Peyer's patch (tissue), 4 donors: ENCODE data around the gene SKAP2. TPM values are rescaled to one million over a fixed set of nuclear protein-coding genes. Genes with fewer than 3 reads are reported as not detected.

ENCODE experiments used
- DNase-seq, 3 donors: peaks; one replicate each; pipeline ENCODE4 v3.0.0-alpha.2; 2017 to 2019
- H3K27ac ChIP-seq, 4 donors: fragments of 200-600 bp; sonication (generic); one replicate each; pipeline ENCODE4 v1.5.1; 2016 to 2019
- H3K27me3 ChIP-seq, 2 donors: fragments of 200-600 bp; sonication (generic); one replicate each; pipeline ENCODE4 v1.5.1; 2019
- H3K36me3 ChIP-seq, 3 donors: fragments of 200-600 bp; sonication (generic); one replicate each; pipeline ENCODE4 v1.5.1; 2016 to 2019
- H3K4me1 ChIP-seq, 4 donors: fragments of 200-600 bp; sonication (generic); one replicate each; pipeline ENCODE4 v1.5.1; 2016 to 2019
- H3K4me3 ChIP-seq, 4 donors: fragments of 200-600 bp; sonication (generic); 1 replicate in 3 of 4; 2 replicates in 1 of 4; pipeline ENCODE4 v1.5.1; 2016 to 2019; ENCODE audit warnings: mild to moderate bottlenecking in 1 of 4
- H3K9me3 ChIP-seq, 4 donors: fragments of 200-600 bp; sonication (generic); one replicate each; pipeline ENCODE4 v1.5.1; 2016 to 2019; ENCODE audit warnings: mild to moderate bottlenecking in 1 of 4
- CTCF ChIP-seq, 6 experiments: fragments of 450-650 bp in 4 of 6; fragments of 200-600 bp in 2 of 6; sonication (generic) in 1 of 6; IDR thresholded peaks; one replicate each; pipeline ENCODE4 v1.5.1; 2017 to 2019; ENCODE audit warnings: antibody characterized with exemption in 6 of 6, mild to moderate bottlenecking in 3 of 6, moderate library complexity in 1 of 6
- POLR2A ChIP-seq, 2 donors: fragments of 450-650 bp; IDR thresholded peaks; one replicate each; pipeline ENCODE4 v1.5.1; 2017; ENCODE audit warnings: antibody characterized with exemption in 2 of 2, mild to moderate bottlenecking in 2 of 2, moderate library complexity in 2 of 2
- total RNA-seq, 4 donors: library from RNA; depleted of rRNA; stranded (reverse); fragments of >200 nt; gene quantifications; one replicate each; pipeline ENCODE4 v1.1.0, GENCODE V29; 2016

SKAP2 gene
- total RNA-seq, 4 donors from 2014 or later: 32.2 to 101 (median 37.9) TPM

- Histone ChIP-seq H3K4me3 (no peak overlapping the region), H3K27ac (no peak overlapping the region), H3K4me1 (peaks cover 0 to 3% (median 0%) of the 10 kb centered on the region in 4 donors), H3K36me3 (no peaks in the 10 kb centered on the region), H3K9me3 (no peaks in the 10 kb centered on the region), H3K27me3 (no peaks in the 10 kb centered on the region)
- TF ChIP-seq POLR2A (IDR thresholded peaks at IDR 0.05) (no peak), CTCF (IDR thresholded peaks at IDR 0.05) (no peak)
- DNase-seq: no peak
Measured at GRCh38 chr7:26668821-26669220, 195.6 kb downstream of the SKAP2 start.

- no peak for TF ChIP-seq POLR2A (IDR thresholded peaks at IDR 0.05)
- TF ChIP-seq CTCF (IDR thresholded peaks at IDR 0.05): peak; percentile 39 to 92 (median 78)
Measured at GRCh38 chr7:26667514-26668133, 196.8 kb downstream of the SKAP2 start.

GRCh38 chr7:26664735-26665416 is 199.5 kb downstream of the SKAP2 start:
- Histone ChIP-seq H3K27me3 (no peaks in the 10 kb centered on the region), H3K9me3 (no peaks in the 10 kb centered on the region), H3K36me3 (no peaks in the 10 kb centered on the region), H3K4me3 (no peak overlapping the region), H3K27ac (no peak overlapping the region), H3K4me1 (no peaks in the 10 kb centered on the region)
- TF ChIP-seq CTCF (IDR thresholded peaks at IDR 0.05): no peak
- no peak for TF ChIP-seq POLR2A (IDR thresholded peaks at IDR 0.05)
- DNase-seq: peak in 1 of 3 donors; percentile 61

More at GRCh38 chr7:26667514-26668133, 196.8 kb downstream of the SKAP2 start:
- Histone ChIP-seq H3K27me3 (no peaks in the 10 kb centered on the region), H3K27ac (no peak overlapping the region), H3K4me3 (no peak overlapping the region), H3K4me1 (peaks cover 0 to 3% (median 0%) of the 10 kb centered on the region in 4 donors), H3K9me3 (no peaks in the 10 kb centered on the region), H3K36me3 (no peaks in the 10 kb centered on the region)
- peak in 1 of 3 donors; percentile 74 for DNase-seq

GRCh38 chr7:26664274-26664673 is 200.1 kb downstream of the SKAP2 start:
- H3K27ac ChIP-seq: no peak overlapping the region
- no peak for DNase-seq

GRCh38 chr7:26663874-26664273 is 200.5 kb downstream of the SKAP2 start:
- Histone ChIP-seq H3K4me3 (no peak overlapping the region), H3K27ac (no peak overlapping the region), H3K4me1 (no peaks in the 10 kb centered on the region), H3K9me3 (no peaks in the 10 kb centered on the region), H3K27me3 (no peaks in the 10 kb centered on the region), H3K36me3 (no peaks in the 10 kb centered on the region)
- DNase-seq: no peak
- TF ChIP-seq POLR2A (IDR thresholded peaks at IDR 0.05): no peak
- TF ChIP-seq CTCF (IDR thresholded peaks at IDR 0.05): no peak

More at GRCh38 chr7:26664274-26664673, 200.1 kb downstream of the SKAP2 start:
- Histone ChIP-seq H3K4me1 (no peaks in the 10 kb centered on the region), H3K27me3 (no peaks in the 10 kb centered on the region), H3K36me3 (no peaks in the 10 kb centered on the region), H3K9me3 (no peaks in the 10 kb centered on the region), H3K4me3 (no peak overlapping the region)
- TF ChIP-seq POLR2A (IDR thresholded peaks at IDR 0.05): no peak
- no peak for TF ChIP-seq CTCF (IDR thresholded peaks at IDR 0.05)
